GM12878 (cell line): ENCODE results near the gene NTF4. TPM values are rescaled to one million over a fixed set of nuclear protein-coding genes. Genes with fewer than 3 reads are reported as not detected.

Experiments
- polyA plus RNA-seq, 11 experiments: library from polyadenylated mRNA; depleted of rRNA in 4 of 11; unstranded in 6 of 11; stranded (reverse) in 5 of 11; fragments of >200 nt; fragmentation: Nextera tagmentation in 4 of 11; fragmentation: Illumina TruSeq in 1 of 11; extraction: Ambion mirVana in 4 of 11; extraction: Trizol in 1 of 11; gene quantifications; 1 replicate in 1 of 11; 2 replicates in 10 of 11; pipeline versions ENCODE4 v1.2.1 to v1.2.3, GENCODE V29; 2011 to 2016; ENCODE audit warnings: inconsistent platforms in 2 of 11, missing spikeins in 2 of 11, low read depth in 1 of 11
- small RNA-seq: library from RNA; depleted of rRNA; stranded (forward); fragments of <200 nt; gene quantifications from one replicate; pipeline ENCODE3, GENCODE V24; 2014
- total RNA-seq, 4 experiments: library from RNA; depleted of rRNA in 3 of 4; stranded (reverse); fragments of >200 nt in 3 of 4; fragmentation: Illumina TruSeq in 1 of 4; extraction: Trizol in 1 of 4; gene quantifications; 2 replicates each; pipeline versions ENCODE4 v1.2.1 to v1.2.3, GENCODE V29; 2013 to 2021

The NTF4 gene
- total and polyA plus RNA-seq, 10 of the 15 experiments (the other 5 are each of a cell fraction or from before 2014, with no cell fraction given) = not detected

Small RNA genes within 50 kb of the gene (small RNA-seq; reads per million reads assigned to genes)
- not detected for gene RN7SL708P

Other genes with a start within 250 kb of the NTF4 start
Only the 7 nearest of the 24 such genes appear.
- 0.22 TPM in 1 of 2 replicates, not detected in the other for gene CGB2, start 32.9 kb downstream of the NTF4 start, total RNA-seq (2014; rRNA removed)
- not detected in 2 replicates for gene CGB2, start 32.9 kb downstream of the NTF4 start, total RNA-seq (2014; rRNA removed; fragmentation: Illumina TruSeq; extraction: Trizol)
- not detected in 2 replicates for gene CGB2, start 32.9 kb downstream of the NTF4 start, total RNA-seq (2021)
- not detected in 2 replicates for gene CGB2, start 32.9 kb downstream of the NTF4 start, polyA plus RNA-seq (2011; rRNA removed)
- gene CGB2, start 32.9 kb downstream of the NTF4 start, polyA plus RNA-seq (2014; fragmentation: Illumina TruSeq; extraction: Trizol) = not detected in 2 replicates
- not detected for gene CGB2, start 32.9 kb downstream of the NTF4 start, polyA plus RNA-seq (2014; fragmentation: Nextera tagmentation; extraction: Ambion mirVana)
- 0.11 and 0.20 TPM in 2 replicates for gene CGB2, start 32.9 kb downstream of the NTF4 start, polyA plus RNA-seq (2014; rRNA removed)
- gene CGB2, start 32.9 kb downstream of the NTF4 start, polyA plus RNA-seq (2016; fragmentation: Nextera tagmentation; extraction: Ambion mirVana) = under 1 TPM in 1 of 2 experiments, not detected in 1; 0.37 TPM
- not detected in 2 replicates for gene CGB1, start 27.9 kb downstream of the NTF4 start, total RNA-seq (2014; rRNA removed)
- not detected in 2 replicates for gene CGB1, start 27.9 kb downstream of the NTF4 start, total RNA-seq (2014; rRNA removed; fragmentation: Illumina TruSeq; extraction: Trizol)
- not detected in 2 replicates for gene CGB1, start 27.9 kb downstream of the NTF4 start, total RNA-seq (2021)
- not detected in 2 replicates for gene CGB1, start 27.9 kb downstream of the NTF4 start, polyA plus RNA-seq (2011; rRNA removed)
- gene CGB1, start 27.9 kb downstream of the NTF4 start, polyA plus RNA-seq (2014; fragmentation: Illumina TruSeq; extraction: Trizol) = not detected in 2 replicates
- gene CGB1, start 27.9 kb downstream of the NTF4 start, polyA plus RNA-seq (2014; fragmentation: Nextera tagmentation; extraction: Ambion mirVana) = not detected
- gene CGB1, start 27.9 kb downstream of the NTF4 start, polyA plus RNA-seq (2014; rRNA removed) = not detected in 2 replicates
- gene CGB1, start 27.9 kb downstream of the NTF4 start, polyA plus RNA-seq (2016; fragmentation: Nextera tagmentation; extraction: Ambion mirVana) = not detected
- gene CGB5, start 21.0 kb downstream of the NTF4 start, total RNA-seq (2014; rRNA removed) = not detected in 2 replicates
- gene CGB5, start 21.0 kb downstream of the NTF4 start, total RNA-seq (2014; rRNA removed; fragmentation: Illumina TruSeq; extraction: Trizol) = not detected in 2 replicates
- gene CGB5, start 21.0 kb downstream of the NTF4 start, total RNA-seq (2021) = not detected in 2 replicates
- gene CGB5, start 21.0 kb downstream of the NTF4 start, polyA plus RNA-seq (2011; rRNA removed) = not detected in 2 replicates
- not detected in 2 replicates for gene CGB5, start 21.0 kb downstream of the NTF4 start, polyA plus RNA-seq (2014; fragmentation: Illumina TruSeq; extraction: Trizol)
- gene CGB5, start 21.0 kb downstream of the NTF4 start, polyA plus RNA-seq (2014; fragmentation: Nextera tagmentation; extraction: Ambion mirVana) = not detected
- not detected in 2 replicates for gene CGB5, start 21.0 kb downstream of the NTF4 start, polyA plus RNA-seq (2014; rRNA removed)
- gene CGB5, start 21.0 kb downstream of the NTF4 start, polyA plus RNA-seq (2016; fragmentation: Nextera tagmentation; extraction: Ambion mirVana) = not detected
- not detected in 2 replicates for gene CGB8, start 15.7 kb downstream of the NTF4 start, total RNA-seq (2014; rRNA removed)
- gene CGB8, start 15.7 kb downstream of the NTF4 start, total RNA-seq (2014; rRNA removed; fragmentation: Illumina TruSeq; extraction: Trizol) = not detected in 2 replicates
- not detected in 2 replicates for gene CGB8, start 15.7 kb downstream of the NTF4 start, total RNA-seq (2021)
- not detected in 2 replicates for gene CGB8, start 15.7 kb downstream of the NTF4 start, polyA plus RNA-seq (2011; rRNA removed)
- gene CGB8, start 15.7 kb downstream of the NTF4 start, polyA plus RNA-seq (2014; fragmentation: Illumina TruSeq; extraction: Trizol) = not detected in 2 replicates
- gene CGB8, start 15.7 kb downstream of the NTF4 start, polyA plus RNA-seq (2014; fragmentation: Nextera tagmentation; extraction: Ambion mirVana) = not detected
- not detected in 2 replicates for gene CGB8, start 15.7 kb downstream of the NTF4 start, polyA plus RNA-seq (2014; rRNA removed)
- not detected for gene CGB8, start 15.7 kb downstream of the NTF4 start, polyA plus RNA-seq (2016; fragmentation: Nextera tagmentation; extraction: Ambion mirVana)
- not detected in 2 replicates for gene CGB7, start 7.1 kb downstream of the NTF4 start, total RNA-seq (2014; rRNA removed)
- not detected in 2 replicates for gene CGB7, start 7.1 kb downstream of the NTF4 start, total RNA-seq (2014; rRNA removed; fragmentation: Illumina TruSeq; extraction: Trizol)
- not detected in 2 replicates for gene CGB7, start 7.1 kb downstream of the NTF4 start, total RNA-seq (2021)
- not detected in 2 replicates for gene CGB7, start 7.1 kb downstream of the NTF4 start, polyA plus RNA-seq (2011; rRNA removed)
- gene CGB7, start 7.1 kb downstream of the NTF4 start, polyA plus RNA-seq (2014; fragmentation: Illumina TruSeq; extraction: Trizol) = not detected in 2 replicates
- gene CGB7, start 7.1 kb downstream of the NTF4 start, polyA plus RNA-seq (2014; fragmentation: Nextera tagmentation; extraction: Ambion mirVana) = not detected
- gene CGB7, start 7.1 kb downstream of the NTF4 start, polyA plus RNA-seq (2014; rRNA removed) = not detected in 2 replicates
- under 1 TPM in 1 of 2 experiments, not detected in 1; 0.06 TPM for gene CGB7, start 7.1 kb downstream of the NTF4 start, polyA plus RNA-seq (2016; fragmentation: Nextera tagmentation; extraction: Ambion mirVana)
- not detected in 2 replicates for gene KCNA7, start 7.9 kb upstream of the NTF4 start, total RNA-seq (2014; rRNA removed)
- not detected in 2 replicates for gene KCNA7, start 7.9 kb upstream of the NTF4 start, total RNA-seq (2014; rRNA removed; fragmentation: Illumina TruSeq; extraction: Trizol)
- gene KCNA7, start 7.9 kb upstream of the NTF4 start, total RNA-seq (2021) = not detected in 2 replicates
- gene KCNA7, start 7.9 kb upstream of the NTF4 start, polyA plus RNA-seq (2011; rRNA removed) = not detected in 2 replicates
- gene KCNA7, start 7.9 kb upstream of the NTF4 start, polyA plus RNA-seq (2014; fragmentation: Illumina TruSeq; extraction: Trizol) = not detected in 2 replicates
- not detected for gene KCNA7, start 7.9 kb upstream of the NTF4 start, polyA plus RNA-seq (2014; fragmentation: Nextera tagmentation; extraction: Ambion mirVana)
- gene KCNA7, start 7.9 kb upstream of the NTF4 start, polyA plus RNA-seq (2014; rRNA removed) = not detected in 2 replicates
- not detected for gene KCNA7, start 7.9 kb upstream of the NTF4 start, polyA plus RNA-seq (2016; fragmentation: Nextera tagmentation; extraction: Ambion mirVana)
- 279 and 350 TPM in 2 replicates for gene SNRNP70, start 20.6 kb upstream of the NTF4 start, total RNA-seq (2014; rRNA removed)
- 89.2 and 90.2 TPM in 2 replicates for gene SNRNP70, start 20.6 kb upstream of the NTF4 start, total RNA-seq (2014; rRNA removed; fragmentation: Illumina TruSeq; extraction: Trizol)
- 193 and 215 TPM in 2 replicates for gene SNRNP70, start 20.6 kb upstream of the NTF4 start, total RNA-seq (2021)
- gene SNRNP70, start 20.6 kb upstream of the NTF4 start, polyA plus RNA-seq (2011; rRNA removed) = 105 and 162 TPM in 2 replicates
- 102 and 112 TPM in 2 replicates for gene SNRNP70, start 20.6 kb upstream of the NTF4 start, polyA plus RNA-seq (2014; fragmentation: Illumina TruSeq; extraction: Trizol)
- gene SNRNP70, start 20.6 kb upstream of the NTF4 start, polyA plus RNA-seq (2014; fragmentation: Nextera tagmentation; extraction: Ambion mirVana) = 10 to 100 TPM in 1 of 2 experiments, 1 to 10 TPM in 1; 2.7 to 14.9 TPM
- 453 and 499 TPM in 2 replicates for gene SNRNP70, start 20.6 kb upstream of the NTF4 start, polyA plus RNA-seq (2014; rRNA removed)
- gene SNRNP70, start 20.6 kb upstream of the NTF4 start, polyA plus RNA-seq (2016; fragmentation: Nextera tagmentation; extraction: Ambion mirVana) = 100 to 1,000 TPM; 157 to 192 TPM